Neuronal stem cell (in vitro differentiated cells): ENCODE results near the gene FAM131B.

Experiments used
- DNase-seq: peaks from one replicate; pipeline ENCODE4 v3.0.0-alpha.2; 2013; ENCODE audit warnings: low spot score
- H2AFZ ChIP-seq: one replicate; pipeline ENCODE4 v1.6.1; 2013; ENCODE audit warnings: mild to moderate bottlenecking, low read length, inconsistent platforms
- H2AK5ac ChIP-seq: 2 replicates; pipeline ENCODE4 v1.6.1; 2013; ENCODE audit warnings: low read depth, mild to moderate bottlenecking, inconsistent platforms, low read length, moderate library complexity, mixed read lengths
- H2BK120ac ChIP-seq: 2 replicates; pipeline ENCODE4 v1.6.1; 2013; ENCODE audit warnings: low read depth, mild to moderate bottlenecking, inconsistent platforms, low read length, moderate library complexity, mixed read lengths
- H2BK12ac ChIP-seq: one replicate; pipeline ENCODE4 v1.6.1; 2013; ENCODE audit warnings: low read length, inconsistent platforms
- H2BK15ac ChIP-seq: 2 replicates; pipeline ENCODE4 v1.6.1; 2013; ENCODE audit warnings: mild to moderate bottlenecking, low read length, inconsistent platforms, mixed read lengths
- H2BK5ac ChIP-seq: one replicate; pipeline ENCODE4 v1.6.1; 2013; ENCODE audit warnings: inconsistent platforms, mild to moderate bottlenecking, low read length, moderate library complexity
- H3K14ac ChIP-seq: one replicate; pipeline ENCODE4 v1.6.1; 2013; ENCODE audit warnings: low read length, inconsistent platforms
- H3K18ac ChIP-seq: 2 replicates; pipeline ENCODE4 v1.6.1; 2013; ENCODE audit warnings: low read length, inconsistent platforms
- H3K23ac ChIP-seq: 2 replicates; pipeline ENCODE4 v1.6.1; 2013; ENCODE audit warnings: low read depth, mild to moderate bottlenecking, mixed read lengths, low read length, inconsistent platforms; ENCODE audit not compliant: poor library complexity
- H3K27ac ChIP-seq: replicated peaks from 3 replicates; pipeline ENCODE4 v1.5.1; 2013; ENCODE audit warnings: low read length, inconsistent platforms
- H3K27me3 ChIP-seq, 3 experiments: 2 replicates each; pipeline ENCODE4 v1.6.1; 2013; ENCODE audit warnings: low read length in 3 of 3, mild to moderate bottlenecking in 2 of 3, inconsistent platforms in 1 of 3, low read depth in 1 of 3, mixed read lengths in 1 of 3, moderate library complexity in 1 of 3; ENCODE audit not compliant: control insufficient read depth in 3 of 3, insufficient read depth in 3 of 3
- H3K36me3 ChIP-seq, 2 donors: replicated peaks in 1 of 2; 2 replicates each; pipeline ENCODE4 v1.6.1; 2013; ENCODE audit warnings: low read length in 2 of 2; ENCODE audit not compliant: control insufficient read depth in 2 of 2, insufficient read depth in 2 of 2
- H3K4ac ChIP-seq: 2 replicates; pipeline ENCODE4 v1.6.1; 2013; ENCODE audit warnings: inconsistent platforms, mild to moderate bottlenecking, low read length, moderate library complexity
- H3K4me1 ChIP-seq, 2 donors: 1 replicate in 1 of 2; 2 replicates in 1 of 2; pipeline ENCODE4 v1.6.1; 2013; ENCODE audit warnings: low read length in 2 of 2, low read depth in 1 of 2; ENCODE audit not compliant: control insufficient read depth in 2 of 2, insufficient read depth in 1 of 2
- H3K4me2 ChIP-seq: one replicate; pipeline ENCODE4 v1.6.1; 2013; ENCODE audit warnings: mild to moderate bottlenecking, low read length, inconsistent platforms; ENCODE audit not compliant: insufficient read depth, poor library complexity, severe bottlenecking
- H3K4me3 ChIP-seq, 2 donors: 2 replicates each; pipeline ENCODE4 v1.5.1; 2013; ENCODE audit warnings: low read length in 2 of 2, mild to moderate bottlenecking in 2 of 2, inconsistent platforms in 1 of 2, moderate library complexity in 1 of 2
- H3K79me1 ChIP-seq: one replicate; pipeline ENCODE4 v1.6.1; 2013; ENCODE audit warnings: low read depth, mild to moderate bottlenecking, inconsistent platforms, low read length, moderate library complexity
- H3K9ac ChIP-seq: one replicate; pipeline ENCODE4 v1.6.1; 2013; ENCODE audit warnings: mild to moderate bottlenecking, low read depth, low read length, inconsistent platforms; ENCODE audit not compliant: poor library complexity
- H3K9me3 ChIP-seq, 2 donors: replicated peaks in 1 of 2; 2 replicates each; pipeline versions ENCODE3 to v1.6.1; 2013; ENCODE audit warnings: low read length in 2 of 2, mild to moderate bottlenecking in 2 of 2, inconsistent platforms in 1 of 2, low read depth in 1 of 2, mixed read lengths in 1 of 2, moderate library complexity in 1 of 2; ENCODE audit not compliant: control insufficient read depth in 2 of 2, insufficient read depth in 1 of 2
- H4K8ac ChIP-seq: one replicate; pipeline ENCODE4 v1.6.1; 2013; ENCODE audit warnings: low read depth, mild to moderate bottlenecking, inconsistent platforms, low read length, moderate library complexity
- H4K91ac ChIP-seq: one replicate; pipeline ENCODE4 v1.6.1; 2013; ENCODE audit warnings: low read length, low read depth, mild to moderate bottlenecking, inconsistent platforms; ENCODE audit not compliant: poor library complexity
- WGBS, 2 donors: extraction: QIAGEN DNeasy Blood & Tissue Kit; methylation state at CpG; one replicate each; pipeline ENCODE4 v1.1.7; 2013; ENCODE audit warnings: missing lambda C conversion rate in 2 of 2, mixed read lengths in 1 of 2; ENCODE audit not compliant: insufficient read length in 2 of 2, insufficient replicate concordance in 1 of 2; ENCODE audit errors: extremely low coverage in 2 of 2; 5-methylcytosine and 5-hydroxymethylcytosine counted together

The FAM131B gene

DNA sequence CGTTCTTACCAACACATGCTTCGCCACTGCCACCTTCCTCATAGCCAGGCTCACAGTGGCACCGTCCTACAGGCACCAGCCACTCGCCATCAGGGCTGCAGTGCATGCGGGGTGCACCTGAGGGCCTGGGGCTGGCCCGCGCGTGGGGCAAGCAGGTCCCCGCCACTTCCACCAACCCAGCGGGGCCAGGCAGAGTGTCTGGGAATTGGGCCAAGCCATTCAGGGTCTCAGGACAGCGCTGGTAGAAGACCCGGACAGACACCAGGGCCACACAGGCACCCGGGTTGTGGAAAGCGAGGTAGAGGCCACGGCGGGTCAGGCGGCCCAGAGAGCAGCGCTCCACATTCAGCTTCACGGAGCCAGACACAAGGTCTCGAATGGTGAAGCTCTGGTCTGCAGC lies 37.1 kb upstream of the FAM131B start:
- Histone ChIP-seq H2BK120ac (no peak overlapping the region), H4K8ac (no peak overlapping the region), H4K91ac (no peak overlapping the region), H3K4me2 (no peak overlapping the region), H3K4ac (no peak overlapping the region), H3K4me3 (no peak overlapping the region), H3K9ac (no peak overlapping the region), H3K27me3 (no peaks in the 10 kb centered on the region), H3K23ac (peak overlapping the region; percentile 75), H3K27ac (no peak overlapping the region), H3K79me1 (no peaks in the 10 kb centered on the region), H2BK5ac (no peak overlapping the region), H3K18ac (peak overlapping the region; percentile 53), H2BK15ac (no peak overlapping the region), H2AFZ (no peak overlapping the region), H2BK12ac (no peak overlapping the region), H3K14ac (peak overlapping the region; percentile 12), H3K4me1 (peaks cover 0 to 3% of the 10 kb centered on the region in 2 donors), H3K9me3 (no peaks in the 10 kb centered on the region), H2AK5ac (no peak overlapping the region), H3K36me3 (no peaks in the 10 kb centered on the region)
- WGBS, 2 donors = no CpG with 5 or more reads among the region's 20 CpGs
- DNase-seq = no peak

DNA sequence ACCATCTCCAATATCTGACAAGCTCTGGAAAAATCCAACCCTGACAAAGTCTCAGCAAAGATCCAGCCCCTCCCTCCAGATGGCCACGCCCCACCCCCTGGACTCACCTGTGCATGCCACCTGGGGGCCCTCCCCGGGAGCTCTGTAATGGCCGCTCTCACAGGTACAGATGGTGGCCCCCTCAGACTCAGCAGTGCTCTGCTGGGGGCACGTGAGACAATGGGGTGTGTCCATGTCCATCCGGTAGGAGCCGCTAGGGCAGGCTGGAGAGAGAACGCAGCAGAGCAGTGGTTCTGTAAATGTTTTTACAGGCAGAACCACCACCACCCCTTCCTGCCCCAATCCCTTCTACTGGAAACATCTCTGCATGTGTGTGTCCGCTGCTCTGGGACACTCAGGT lies 36.6 kb upstream of the FAM131B start:
- no peak for DNase-seq

DNA sequence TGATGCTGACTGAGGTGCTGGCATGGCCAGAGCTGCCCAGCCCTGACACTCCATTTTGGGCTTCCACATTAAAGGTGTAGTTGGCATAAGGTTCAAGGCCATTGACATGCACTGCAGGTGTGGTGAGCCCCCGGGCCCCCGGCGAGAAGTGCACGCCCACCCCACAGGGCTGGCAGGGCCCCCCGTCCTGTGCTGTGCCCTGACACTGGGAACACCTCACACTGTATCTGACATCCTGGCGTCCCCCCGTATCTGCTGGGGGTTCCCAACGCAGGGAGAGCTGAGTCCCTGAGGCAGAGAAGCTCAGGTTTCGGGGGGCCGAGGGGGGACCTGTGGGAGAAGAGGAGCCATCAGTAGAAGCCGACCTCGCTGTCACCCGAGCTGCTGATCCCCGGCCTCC lies 36.1 kb upstream of the FAM131B start:
- Histone ChIP-seq H2AFZ (no peak overlapping the region), H3K18ac (no peak overlapping the region), H2BK12ac (no peak overlapping the region), H3K27ac (no peak overlapping the region), H3K4ac (no peak overlapping the region), H3K4me3 (no peak overlapping the region), H4K91ac (no peak overlapping the region), H3K9me3 (no peaks in the 10 kb centered on the region), H3K79me1 (no peaks in the 10 kb centered on the region), H2BK15ac (no peak overlapping the region), H3K14ac (no peak overlapping the region), H3K36me3 (no peaks in the 10 kb centered on the region), H2AK5ac (no peak overlapping the region), H2BK5ac (no peak overlapping the region), H4K8ac (no peak overlapping the region), H3K4me2 (no peak overlapping the region), H3K27me3 (no peaks in the 10 kb centered on the region), H3K9ac (no peak overlapping the region), H3K4me1 (peaks cover 0 to 3% of the 10 kb centered on the region in 2 donors), H2BK120ac (no peak overlapping the region), H3K23ac (peak overlapping the region; percentile 43)
- WGBS, 2 donors = no CpG with 5 or more reads among the region's 14 CpGs
- no peak for DNase-seq

More for the DNA sequence above, 36.6 kb upstream of the FAM131B start:
- no peaks in the 10 kb centered on the region for H3K36me3 ChIP-seq
- no peak overlapping the region for H3K9ac ChIP-seq
- H3K9me3 ChIP-seq = no peaks in the 10 kb centered on the region
- H2BK120ac ChIP-seq = no peak overlapping the region
- H3K4me1 ChIP-seq = peaks cover 0 to 3% of the 10 kb centered on the region in 2 donors
- no peak overlapping the region for H3K18ac ChIP-seq
- H2BK12ac ChIP-seq = no peak overlapping the region
- no peak overlapping the region for H2AK5ac ChIP-seq
- no peak overlapping the region for H3K4me2 ChIP-seq
- WGBS, 2 donors = no CpG with 5 or more reads among the region's 8 CpGs
- H4K8ac ChIP-seq = no peak overlapping the region
- no peaks in the 10 kb centered on the region for H3K27me3 ChIP-seq
- no peaks in the 10 kb centered on the region for H3K79me1 ChIP-seq
- no peak overlapping the region for H4K91ac ChIP-seq
- H3K4me3 ChIP-seq = no peak overlapping the region
- H3K27ac ChIP-seq = no peak overlapping the region
- H2BK5ac ChIP-seq = no peak overlapping the region
- peak overlapping the region; percentile 47 for H3K14ac ChIP-seq
- peak overlapping the region; percentile 75 for H3K23ac ChIP-seq
- no peak overlapping the region for H2BK15ac ChIP-seq
- H2AFZ ChIP-seq = no peak overlapping the region
- H3K4ac ChIP-seq = no peak overlapping the region

DNA sequence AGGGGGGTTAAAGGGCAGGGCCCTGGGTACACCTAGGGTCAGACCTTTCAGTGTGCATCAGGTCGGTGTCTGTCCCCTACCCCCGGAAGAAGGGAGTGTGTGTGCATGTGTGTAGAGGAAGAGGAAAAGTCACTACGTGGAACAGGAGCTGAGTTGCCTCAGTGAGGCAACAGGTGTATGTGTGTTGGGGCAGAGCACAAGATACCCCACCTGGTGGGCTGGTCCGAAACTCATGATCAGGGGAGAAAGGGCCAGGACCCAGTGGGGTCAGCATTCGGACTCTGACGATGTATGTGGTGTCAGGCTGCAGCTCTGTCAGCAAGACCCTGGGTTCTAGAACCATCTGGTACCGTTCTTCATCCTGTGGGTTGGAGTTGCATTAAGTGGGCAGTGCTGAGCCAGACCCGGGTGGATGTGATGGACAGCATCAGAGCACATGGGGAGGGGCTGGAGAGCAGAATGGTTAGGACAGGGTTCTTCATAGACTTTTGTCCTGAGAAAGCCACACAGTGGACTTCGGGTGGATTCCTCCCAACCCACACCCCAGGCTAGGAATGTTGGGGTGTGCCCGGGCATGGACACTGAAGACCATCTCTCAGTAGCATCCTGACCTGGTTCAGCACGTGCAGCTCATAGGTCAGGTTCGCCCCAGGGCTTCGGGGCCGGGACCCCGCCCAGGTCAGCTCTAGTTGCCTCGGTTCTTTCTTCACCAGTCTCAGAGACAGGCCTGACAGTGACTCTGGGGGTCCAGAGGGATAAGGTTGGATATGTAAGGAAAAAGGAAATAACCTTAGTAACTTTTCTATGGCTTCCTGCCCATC lies 35.4 kb upstream of the FAM131B start:
- no CpG with 5 or more reads among the region's 16 CpGs for WGBS, 2 donors
- H4K8ac ChIP-seq = no peak overlapping the region
- H3K4ac ChIP-seq = no peak overlapping the region
- H3K18ac ChIP-seq = no peak overlapping the region
- H2BK5ac ChIP-seq = no peak overlapping the region
- H3K9me3 ChIP-seq = no peaks in the 10 kb centered on the region
- peaks cover 2 to 6% of the 10 kb centered on the region in 2 donors for H3K36me3 ChIP-seq
- H2BK120ac ChIP-seq = no peak overlapping the region
- no peak overlapping the region for H2BK12ac ChIP-seq
- H3K14ac ChIP-seq = no peak overlapping the region
- DNase-seq = no peak
- H2AK5ac ChIP-seq = no peak overlapping the region
- no peak overlapping the region for H3K4me2 ChIP-seq
- no peak overlapping the region for H4K91ac ChIP-seq
- H3K23ac ChIP-seq = no peak overlapping the region
- H3K9ac ChIP-seq = no peak overlapping the region
- H3K4me1 ChIP-seq = peaks cover 0 to 3% of the 10 kb centered on the region in 2 donors
- H3K27me3 ChIP-seq = no peaks in the 10 kb centered on the region
- H2BK15ac ChIP-seq = no peak overlapping the region
- no peaks in the 10 kb centered on the region for H3K79me1 ChIP-seq
- peak overlapping the region in 1 of 2 donors; percentile 30 for H3K4me3 ChIP-seq
- H3K27ac ChIP-seq = no peak overlapping the region
- no peak overlapping the region for H2AFZ ChIP-seq
